NT2/D1 (cell line): ENCODE measurements around the gene C11orf98.

Source experiments
- SUZ12 ChIP-seq: IDR thresholded peaks from 2 replicates; pipeline ENCODE4 v1.6.1; 2011; ENCODE audit not compliant: insufficient read length, insufficient read depth; ENCODE audit errors: extremely low read depth
- ZNF274 ChIP-seq: IDR thresholded peaks from 2 replicates; pipeline ENCODE4 v1.6.1; 2011; ENCODE audit warnings: mild to moderate bottlenecking, low read depth, low read length

DNA sequence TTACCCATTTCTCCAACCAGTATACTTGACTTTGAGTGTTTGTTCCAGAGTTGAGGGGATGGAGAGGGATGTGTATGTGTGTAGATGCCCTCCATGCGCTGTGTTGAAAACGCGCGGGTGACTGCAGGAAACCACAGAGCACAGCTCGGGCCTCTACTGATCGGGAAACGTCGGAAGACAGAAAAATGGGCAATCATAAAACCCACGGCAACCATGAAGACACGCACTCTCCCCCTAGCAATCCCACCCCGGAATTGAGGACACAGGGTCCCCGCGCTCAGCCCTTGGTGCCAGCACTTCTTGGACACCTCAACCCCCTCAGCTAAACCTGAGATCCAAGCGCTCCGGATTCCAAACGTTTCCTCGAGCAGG, 6.2 kb upstream of the C11orf98 start:
- no peak for TF ChIP-seq ZNF274
- TF ChIP-seq SUZ12, result no peak
